ENCODE data around the gene ARRDC3. TPM values are rescaled to one million over a fixed set of nuclear protein-coding genes. Genes with fewer than 3 reads are reported as not detected.
"Not testable (repeated sequence)": the region's sequence is repeated elsewhere in the genome, so short reads cannot be mapped to it uniquely, and the experiment has no call there.

Gene ARRDC3
- total RNA-seq, 1 experiment from 2014 or later = 34.5 TPM

GRCh38 chr5:91343916-91344315 is 39.2 kb downstream of the ARRDC3 start:
- POLR2A ChIA-PET = no interaction called here

GRCh38 chr5:91342931-91343330 is 40.2 kb downstream of the ARRDC3 start:
- BruUV-seq (replicated peaks); CTCF ChIA-PET; H3K27me3 Mint-ChIP-seq (ENCODE audit: insufficient read depth, unreplicated experiment); DNase-seq; H3K27me3 ChIP-seq (replicated peaks; ENCODE audit: control insufficient read depth, insufficient read depth, low read length); H3K9me3 Mint-ChIP-seq (ENCODE audit: unreplicated experiment); H3K4me1 ChIP-seq; H3K4me3 Mint-ChIP-seq (ENCODE audit: unreplicated experiment); intact Hi-C loops (cut with micrococcal nuclease; ENCODE audit: unreplicated experiment); H3K4me3 ChIP-seq (ENCODE audit: low read depth, low read length); POLR2A ChIA-PET; H3K27ac Mint-ChIP-seq (ENCODE audit: unreplicated experiment); H3K4me1 Mint-ChIP-seq (ENCODE audit: low read depth, unreplicated experiment); H3K36me3 Mint-ChIP-seq (ENCODE audit: insufficient read depth, unreplicated experiment); H3K36me3 ChIP-seq (ENCODE audit: control insufficient read depth, insufficient read depth, low read length); H3K9me3 ChIP-seq: not testable (repeated sequence)

More at GRCh38 chr5:91343916-91344315, 39.2 kb downstream of the ARRDC3 start:
- Mint-ChIP-seq H3K4me1 (ENCODE audit: low read depth, unreplicated experiment) (no peaks in the 10 kb centered on the region), H3K36me3 (ENCODE audit: insufficient read depth, unreplicated experiment) (no peaks in the 10 kb centered on the region), H3K9me3 (ENCODE audit: unreplicated experiment) (no peaks in the 10 kb centered on the region), H3K4me3 (ENCODE audit: unreplicated experiment) (no peak overlapping the region), H3K27ac (ENCODE audit: unreplicated experiment) (no peak overlapping the region), H3K27me3 (ENCODE audit: insufficient read depth, unreplicated experiment) (no peaks in the 10 kb centered on the region)
- Histone ChIP-seq H3K4me1 (no peaks in the 10 kb centered on the region), H3K27me3 (replicated peaks; ENCODE audit: control insufficient read depth, insufficient read depth, low read length) (no peaks in the 10 kb centered on the region), H3K36me3 (ENCODE audit: control insufficient read depth, insufficient read depth, low read length) (no peaks in the 10 kb centered on the region), H3K4me3 (ENCODE audit: low read depth, low read length) (no peak overlapping the region), H3K9me3 (no peaks in the 10 kb centered on the region)
- BruUV-seq (replicated peaks) = no TSS peak
- CTCF ChIA-PET = no interaction called here
- intact Hi-C loops (cut with micrococcal nuclease; ENCODE audit: unreplicated experiment) = no loop called here
- DNase-seq = no peak
- TF ChIP-seq CTCF (IDR thresholded peaks at IDR 0.05; ENCODE audit: insufficient read depth in 1 of 2, low read depth in 1 of 2, low read length in 1 of 2, severe bottlenecking in 1 of 2, unreplicated experiment in 1 of 2) = no peak

- TF ChIP-seq CTCF (IDR thresholded peaks at IDR 0.05; ENCODE audit: insufficient read depth in 1 of 2, low read depth in 1 of 2, low read length in 1 of 2, severe bottlenecking in 1 of 2, unreplicated experiment in 1 of 2) = no peak
- no peak overlapping the region for H3K4me3 Mint-ChIP-seq (ENCODE audit: unreplicated experiment)
- Histone ChIP-seq H3K4me1 (no peaks in the 10 kb centered on the region), H3K9me3 (no peaks in the 10 kb centered on the region), H3K27me3 (replicated peaks; ENCODE audit: control insufficient read depth, insufficient read depth, low read length) (no peaks in the 10 kb centered on the region), H3K36me3 (ENCODE audit: control insufficient read depth, insufficient read depth, low read length) (no peaks in the 10 kb centered on the region), H3K4me3 (ENCODE audit: low read depth, low read length) (no peak overlapping the region)
- intact Hi-C loops (cut with micrococcal nuclease; ENCODE audit: unreplicated experiment) = no loop called here
- BruUV-seq (replicated peaks) = no TSS peak
- no peaks in the 10 kb centered on the region for H3K36me3 Mint-ChIP-seq (ENCODE audit: insufficient read depth, unreplicated experiment)
- ChIA-PET POLR2A (no interaction called here), CTCF (no interaction called here)
- no peaks in the 10 kb centered on the region for H3K27me3 Mint-ChIP-seq (ENCODE audit: insufficient read depth, unreplicated experiment)
- DNase-seq = no peak
- H3K9me3 Mint-ChIP-seq (ENCODE audit: unreplicated experiment) = no peaks in the 10 kb centered on the region
- H3K4me1 Mint-ChIP-seq (ENCODE audit: low read depth, unreplicated experiment) = no peaks in the 10 kb centered on the region
- no peak overlapping the region for H3K27ac Mint-ChIP-seq (ENCODE audit: unreplicated experiment)
These were observed 42.0 kb downstream of the ARRDC3 start for GRCh38 chr5:91341154-91341553.

- no peaks in the 10 kb centered on the region for H3K9me3 Mint-ChIP-seq (ENCODE audit: unreplicated experiment)
- Histone ChIP-seq H3K4me3 (ENCODE audit: low read depth, low read length) (no peak overlapping the region), H3K36me3 (ENCODE audit: control insufficient read depth, insufficient read depth, low read length) (no peaks in the 10 kb centered on the region), H3K4me1 (no peaks in the 10 kb centered on the region), H3K9me3 (no peaks in the 10 kb centered on the region), H3K27me3 (replicated peaks; ENCODE audit: control insufficient read depth, insufficient read depth, low read length) (no peaks in the 10 kb centered on the region)
- intact Hi-C loops (cut with micrococcal nuclease; ENCODE audit: unreplicated experiment) = no loop called here
- no peaks in the 10 kb centered on the region for H3K27me3 Mint-ChIP-seq (ENCODE audit: insufficient read depth, unreplicated experiment)
- no peak for TF ChIP-seq CTCF (IDR thresholded peaks at IDR 0.05; ENCODE audit: insufficient read depth in 1 of 2, low read depth in 1 of 2, low read length in 1 of 2, severe bottlenecking in 1 of 2, unreplicated experiment in 1 of 2)
- no peak overlapping the region for H3K27ac Mint-ChIP-seq (ENCODE audit: unreplicated experiment)
- no TSS peak for BruUV-seq (replicated peaks)
- H3K36me3 Mint-ChIP-seq (ENCODE audit: insufficient read depth, unreplicated experiment) = no peaks in the 10 kb centered on the region
- no peaks in the 10 kb centered on the region for H3K4me1 Mint-ChIP-seq (ENCODE audit: low read depth, unreplicated experiment)
- no peak for DNase-seq
- ChIA-PET CTCF (no interaction called here), POLR2A (no interaction called here)
- no peak overlapping the region for H3K4me3 Mint-ChIP-seq (ENCODE audit: unreplicated experiment)
These were observed 42.6 kb downstream of the ARRDC3 start for GRCh38 chr5:91340532-91340931.

Measured in Caco-2 (cell line).